ENCODE data around the gene LHFPL3.
"Not testable (repeated sequence)": the region's sequence is repeated elsewhere in the genome, so short reads cannot be mapped to it uniquely, and the experiment has no call there.

The LHFPL3 gene

DNA sequence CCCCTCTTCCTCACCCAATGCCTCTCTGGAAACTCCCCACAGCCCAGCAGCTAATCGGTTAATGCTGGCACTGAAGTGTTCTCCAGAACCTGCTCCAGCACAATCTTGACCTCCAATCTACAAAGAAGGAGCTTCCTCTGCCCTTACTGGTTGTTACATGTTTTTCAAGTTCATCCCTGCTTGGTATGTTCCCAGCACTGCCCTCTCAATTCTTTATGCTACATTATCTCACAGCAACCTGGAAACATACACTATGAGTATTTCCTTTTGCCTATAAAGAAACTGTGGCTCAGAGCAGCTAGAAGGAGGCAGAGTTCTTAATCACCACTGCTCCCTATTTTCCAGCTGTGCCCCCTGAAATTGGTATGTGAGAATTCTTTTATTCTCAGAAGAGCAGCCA lies 601.5 kb downstream of the LHFPL3 start:
- DNase-seq (ENCODE audit: low read depth in 1 of 2, low spot score in 1 of 2) = no peak

DNA sequence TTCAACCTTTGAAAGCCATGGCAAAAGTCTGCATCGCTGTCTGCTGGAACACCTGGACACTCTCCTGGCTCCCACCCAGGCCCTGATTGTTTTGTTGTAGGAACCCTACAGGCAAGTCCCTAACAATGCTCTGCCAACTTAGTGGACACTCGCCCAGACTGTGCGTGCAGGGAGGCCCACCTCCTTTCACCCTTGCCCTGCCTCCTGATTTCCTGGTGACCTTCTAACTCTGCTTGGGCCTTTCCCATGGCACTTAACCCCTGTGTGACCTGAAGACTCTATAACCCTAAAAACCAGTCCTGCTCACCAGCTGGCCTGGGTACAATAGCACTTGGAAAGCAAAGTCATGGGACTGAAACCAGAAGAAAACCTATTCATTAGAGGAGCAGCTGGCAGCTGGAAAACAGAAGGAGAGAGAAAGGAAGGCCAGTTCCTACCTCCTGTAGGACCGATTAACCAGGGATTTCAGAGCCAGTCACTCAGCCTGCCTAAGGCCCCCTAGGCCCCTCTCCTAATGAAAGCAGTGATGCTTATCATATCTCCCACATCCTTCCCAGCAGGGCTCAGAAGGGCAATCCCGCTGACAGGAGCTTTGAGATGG lies 602.9 kb downstream of the LHFPL3 start:
- no peak for DNase-seq (ENCODE audit: low read depth in 1 of 2, low spot score in 1 of 2)

DNA sequence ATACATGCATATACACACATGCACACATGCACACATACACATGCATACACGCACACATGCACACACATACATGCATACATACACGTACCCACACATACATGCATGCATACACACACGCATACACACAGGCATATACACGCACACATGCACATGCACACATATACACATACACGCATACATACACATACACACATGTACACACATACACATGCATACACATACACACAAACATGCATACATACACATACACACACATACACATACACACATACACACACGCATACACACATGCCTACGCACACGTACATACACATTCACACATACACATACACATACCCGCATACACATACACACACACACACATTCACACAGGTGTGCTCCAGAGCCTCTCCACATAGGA lies 604.6 kb downstream of the LHFPL3 start:
- no peak for DNase-seq (ENCODE audit: low read depth in 1 of 2, low spot score in 1 of 2)

DNA sequence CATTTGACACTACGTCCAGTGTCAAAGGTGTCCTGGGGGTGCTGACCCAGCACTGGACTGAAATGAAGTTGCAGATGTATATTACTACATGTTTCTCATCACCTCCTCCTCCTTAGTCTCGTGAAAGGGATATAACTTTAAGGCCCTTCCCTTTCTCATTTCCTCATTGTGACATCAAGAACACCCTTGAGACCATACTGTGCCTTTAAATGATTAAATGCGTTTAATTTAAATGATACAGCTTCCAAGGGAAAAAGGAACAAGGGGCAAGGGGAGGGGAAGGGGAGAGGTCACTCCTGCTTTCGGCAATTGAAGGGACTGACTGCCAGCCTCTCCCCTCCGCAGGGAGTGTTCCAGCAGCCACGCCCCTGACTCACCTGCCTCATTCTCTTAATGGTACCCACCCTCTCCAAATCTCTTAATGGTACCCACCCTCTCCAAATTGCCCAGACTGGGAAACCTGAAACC lies 605.2 kb downstream of the LHFPL3 start:
- no peak for DNase-seq (ENCODE audit: low read depth in 1 of 2, low spot score in 1 of 2)

DNA sequence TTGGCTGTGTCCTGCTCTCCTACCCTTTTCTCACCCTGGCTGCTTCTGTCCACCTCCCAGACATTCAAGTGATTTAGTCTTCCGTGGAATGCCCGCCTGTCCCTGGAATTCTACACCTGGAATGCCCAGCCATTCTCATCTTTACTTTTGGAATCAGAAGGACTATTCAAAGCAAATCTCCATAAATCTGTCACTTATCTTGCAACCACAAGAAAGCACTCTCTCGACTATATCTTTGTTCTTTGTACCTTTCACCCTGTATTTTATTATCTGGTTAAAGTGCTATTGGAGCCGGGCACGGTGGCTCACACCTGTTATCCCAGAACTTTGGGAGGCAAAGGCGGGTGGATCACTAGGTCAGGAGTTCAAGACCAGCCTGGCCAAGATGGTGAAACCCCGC lies 606.3 kb downstream of the LHFPL3 start:
- no peak for DNase-seq (ENCODE audit: low read depth in 1 of 2, low spot score in 1 of 2)

DNA sequence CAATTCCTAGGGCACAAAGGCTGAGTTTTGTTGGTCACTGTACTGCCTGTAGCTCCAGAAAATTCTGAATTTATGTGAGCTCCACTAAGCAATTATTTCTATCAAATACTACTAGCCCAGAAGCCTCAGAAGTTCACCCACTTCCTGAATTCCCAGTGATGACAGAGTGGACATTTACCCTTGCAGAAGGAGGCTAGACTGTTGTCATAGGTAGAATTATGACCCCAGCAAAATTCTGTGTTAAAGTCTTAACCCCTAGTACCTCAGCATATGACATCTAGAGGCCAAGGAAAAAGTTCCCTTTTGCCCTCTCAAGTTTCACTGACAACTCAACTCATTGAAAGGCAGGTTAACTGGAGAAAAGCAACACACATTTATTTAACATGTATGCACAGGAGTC lies 606.9 kb downstream of the LHFPL3 start:
- DNase-seq (ENCODE audit: low read depth in 1 of 2, low spot score in 1 of 2) = no peak

DNA sequence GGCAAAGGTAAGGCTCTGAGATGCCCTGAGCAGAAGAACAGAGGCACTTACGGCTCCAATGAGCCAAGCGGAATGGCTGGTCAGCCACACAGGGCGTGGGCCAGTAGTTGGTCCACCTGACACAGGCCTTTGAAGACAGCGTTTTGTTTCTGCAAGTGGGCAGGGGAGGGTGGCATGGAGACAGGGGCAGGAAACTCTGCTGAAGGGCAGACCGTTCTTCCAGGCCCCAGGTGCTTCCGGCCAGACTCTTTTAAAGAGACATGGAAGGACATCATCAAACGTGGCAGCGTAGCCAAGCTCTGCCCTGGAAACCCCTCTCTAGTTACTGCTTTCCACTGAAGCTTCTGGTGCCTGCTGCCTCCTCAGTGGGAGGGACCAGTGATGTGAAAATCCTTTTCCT lies 608.1 kb downstream of the LHFPL3 start:
- DNase-seq (ENCODE audit: low read depth in 1 of 2, low spot score in 1 of 2) = no peak

DNA sequence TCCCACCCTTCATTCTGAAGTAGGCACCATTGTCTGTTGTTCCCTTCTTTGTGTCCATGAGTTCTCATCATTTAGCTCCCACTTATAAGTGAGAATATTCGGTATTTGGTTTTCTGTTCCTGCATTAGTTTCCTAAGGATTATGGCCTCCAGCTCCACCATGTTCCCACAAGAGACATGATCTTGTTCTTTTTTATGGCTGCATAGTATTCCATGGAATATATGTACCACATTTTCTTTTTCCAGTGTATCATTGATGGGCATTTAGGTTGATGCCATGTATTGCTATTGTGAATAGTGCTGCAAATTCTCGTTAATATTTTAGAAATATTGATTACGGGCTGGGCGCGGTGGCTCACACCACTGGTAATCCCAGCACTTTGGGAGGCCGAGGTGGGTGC lies 609.1 kb downstream of the LHFPL3 start:
- not testable (repeated sequence) for DNase-seq (ENCODE audit: low read depth in 1 of 2, low spot score in 1 of 2)

DNA sequence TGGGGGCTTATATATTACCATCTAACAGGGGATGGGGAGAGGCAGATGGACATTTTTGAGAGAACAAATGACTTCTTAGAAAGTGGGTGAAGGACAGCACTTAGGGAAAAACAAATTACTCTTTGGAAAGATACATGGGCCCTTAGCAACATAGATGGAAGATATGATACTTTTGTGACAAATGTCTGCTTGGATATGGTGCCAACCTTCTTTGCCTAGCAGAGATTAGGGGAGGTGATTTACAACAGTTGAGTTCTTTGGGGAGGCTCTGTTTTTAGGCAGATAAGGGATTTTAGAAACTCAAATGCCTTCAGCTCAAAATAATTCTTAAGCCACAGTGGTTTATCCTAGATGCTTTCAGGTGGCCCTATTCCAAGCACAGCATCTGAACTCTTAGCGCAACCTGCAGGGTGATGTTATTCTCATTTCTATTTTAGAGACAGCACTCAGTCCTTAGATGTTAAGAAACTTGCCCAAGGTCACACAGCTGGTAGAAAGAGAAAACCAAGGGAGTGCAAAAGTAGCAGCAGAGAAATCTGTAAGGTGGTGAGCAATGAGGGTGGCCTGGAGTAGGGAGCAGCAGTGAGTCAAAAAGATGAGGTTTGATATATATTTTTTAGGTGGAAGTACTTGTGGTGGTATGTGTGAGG lies 610.5 kb downstream of the LHFPL3 start:
- DNase-seq (ENCODE audit: low read depth in 1 of 2, low spot score in 1 of 2) = no peak

DNA sequence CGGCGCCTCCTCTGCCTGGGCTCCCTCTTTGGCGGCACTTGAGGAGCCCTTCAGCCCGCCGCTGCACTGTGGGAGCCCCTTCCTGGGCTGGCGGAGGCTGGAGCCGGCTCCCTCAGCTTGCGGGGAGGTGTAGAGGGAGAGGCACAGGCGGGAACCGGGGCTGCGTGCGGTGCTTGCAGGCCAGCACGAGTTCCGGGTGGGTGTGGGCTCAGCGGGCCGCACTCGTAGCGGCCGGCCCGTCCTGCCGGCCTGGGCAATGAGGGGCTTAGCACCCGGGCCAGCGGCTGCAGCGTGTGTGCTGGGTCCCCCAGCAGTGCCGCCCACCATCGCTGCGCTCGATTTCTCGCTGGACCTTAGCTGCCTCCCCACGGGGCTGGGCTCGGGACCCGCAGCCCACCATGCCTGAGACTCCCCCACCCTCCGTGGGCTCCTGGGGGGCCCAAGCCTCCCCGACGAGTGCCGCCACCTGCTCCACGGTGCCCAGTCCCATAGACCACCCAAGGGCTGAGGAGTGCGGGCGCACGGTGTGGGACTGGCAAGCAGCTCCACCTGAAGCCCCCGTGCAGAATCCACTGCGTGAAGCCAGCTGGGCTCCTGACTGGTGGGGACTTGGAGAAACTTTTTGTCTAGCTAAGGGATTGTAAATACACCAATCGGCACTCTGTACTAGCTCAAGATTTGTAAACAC lies 611.8 kb downstream of the LHFPL3 start:
- no peak for DNase-seq (ENCODE audit: low read depth in 1 of 2, low spot score in 1 of 2)

DNA sequence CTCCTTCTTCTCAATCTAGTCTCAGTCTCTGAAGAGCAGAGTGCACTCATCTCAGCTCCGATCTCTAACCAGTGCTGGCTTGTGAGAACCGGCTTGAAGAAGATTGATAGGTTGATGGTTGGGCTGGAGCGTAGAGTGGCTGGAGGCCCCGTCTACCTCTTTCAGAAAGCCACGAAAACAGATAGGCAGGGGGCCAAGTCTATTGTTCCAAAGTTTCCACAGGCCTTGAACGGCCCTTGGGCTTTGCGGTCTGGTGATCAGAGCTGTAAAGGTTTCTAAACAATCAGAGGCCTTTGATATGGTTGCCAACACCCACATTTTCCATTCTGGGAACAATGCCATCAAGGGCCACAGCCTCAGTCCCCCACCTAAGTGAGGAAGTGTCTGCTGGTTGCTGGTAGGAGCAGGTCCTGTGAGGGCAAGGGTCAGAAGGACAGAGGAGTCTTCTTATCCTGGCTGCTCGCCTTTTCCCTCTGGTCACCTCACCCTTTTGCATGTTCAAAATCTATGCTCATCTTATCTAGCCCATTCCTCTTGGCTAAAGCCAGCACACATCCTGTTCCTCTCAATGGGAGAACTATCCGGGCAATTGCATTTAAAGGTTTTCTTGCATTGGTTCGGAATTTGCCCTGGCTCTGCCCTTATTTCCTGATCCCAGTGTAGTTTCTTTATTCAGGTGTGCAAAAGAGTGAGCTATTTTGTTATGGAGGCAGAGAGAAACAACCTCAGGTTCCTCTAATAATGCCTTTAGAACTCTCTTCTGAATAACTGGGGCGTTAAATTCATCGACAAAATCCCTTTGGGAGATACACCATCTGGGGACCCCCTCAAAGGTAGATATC lies 615.3 kb downstream of the LHFPL3 start:
- peak; percentile 34 to 62 for DNase-seq (ENCODE audit: low read depth in 1 of 2, low spot score in 1 of 2)

DNA sequence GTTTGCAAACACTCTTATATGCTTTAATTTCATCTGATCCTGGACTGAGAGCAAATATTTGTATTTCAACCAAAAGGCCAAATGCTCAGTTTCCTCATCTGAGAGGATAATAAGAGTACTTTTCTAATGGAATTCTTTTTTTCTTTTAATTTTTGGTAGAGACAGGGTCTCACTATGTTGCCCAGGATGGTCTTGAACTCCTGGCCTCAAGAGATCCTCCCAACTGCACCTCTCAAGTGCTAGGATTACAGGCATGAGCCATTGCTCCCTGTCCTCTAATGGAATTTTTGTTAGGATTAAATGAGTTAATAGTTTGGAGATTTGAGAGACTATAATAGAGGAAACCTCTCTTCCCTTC lies 617.2 kb downstream of the LHFPL3 start:
- DNase-seq (ENCODE audit: low read depth in 1 of 2, low spot score in 1 of 2) = no peak

DNA sequence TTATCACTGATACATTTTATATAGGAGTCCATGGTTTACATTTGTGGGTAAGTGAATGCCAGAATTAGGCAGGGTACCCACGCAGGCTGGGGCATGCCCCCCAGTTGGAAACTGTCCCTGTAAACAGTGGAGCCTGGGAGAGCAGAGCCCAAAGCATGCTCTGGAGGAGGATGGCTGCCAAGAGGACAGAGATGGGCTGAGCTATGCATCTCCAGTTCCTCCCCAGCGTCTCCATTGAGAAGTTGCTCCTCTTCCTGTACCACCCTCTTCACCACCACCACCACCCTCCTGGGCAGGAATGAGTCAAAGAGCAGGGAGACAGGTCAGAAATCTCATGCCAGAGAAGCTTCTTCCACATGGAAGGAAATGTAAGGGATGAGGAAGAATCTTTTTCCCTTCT lies 617.9 kb downstream of the LHFPL3 start:
- no peak for DNase-seq (ENCODE audit: low read depth in 1 of 2, low spot score in 1 of 2)

DNA sequence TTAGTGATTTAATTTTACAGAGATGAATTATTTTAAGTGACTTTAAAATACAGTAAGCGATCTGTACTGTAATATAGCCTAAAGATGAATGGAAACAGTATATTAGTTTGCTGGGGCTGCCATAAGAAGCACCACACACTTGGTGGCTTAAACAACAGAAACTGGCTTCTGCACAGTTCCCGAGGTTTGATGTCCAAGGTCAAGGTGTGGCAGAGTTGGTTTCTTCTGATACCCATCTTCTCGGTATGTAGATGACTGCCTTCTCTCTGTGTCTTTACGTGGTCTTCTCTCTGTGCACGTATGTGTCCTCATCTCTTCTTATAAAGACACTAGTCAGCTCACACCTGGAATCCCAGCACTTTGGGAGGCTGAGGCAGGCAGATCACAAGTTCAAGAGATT lies 621.6 kb downstream of the LHFPL3 start:
- DNase-seq (ENCODE audit: low read depth in 1 of 2, low spot score in 1 of 2) = no peak

DNA sequence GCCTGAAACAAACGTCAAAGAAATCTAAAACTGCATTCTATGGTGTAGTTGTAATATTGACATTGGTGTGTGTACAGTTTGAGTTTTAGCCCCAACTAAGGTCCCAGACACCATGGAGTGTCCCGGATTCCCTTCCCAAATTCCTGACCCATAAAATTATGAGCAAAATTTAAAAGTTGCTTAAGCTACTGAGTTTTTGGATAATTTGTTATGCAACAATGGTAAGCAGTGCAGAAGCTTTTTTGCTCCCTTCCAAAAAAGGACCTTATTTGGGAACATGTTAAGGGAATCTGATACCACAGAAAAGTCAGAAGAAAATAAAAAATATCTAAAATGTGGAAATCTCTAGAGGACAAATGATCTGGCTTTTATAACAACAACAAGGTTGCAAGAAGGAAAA lies 622.4 kb downstream of the LHFPL3 start:
- no peak for DNase-seq (ENCODE audit: low read depth in 1 of 2, low spot score in 1 of 2)

DNA sequence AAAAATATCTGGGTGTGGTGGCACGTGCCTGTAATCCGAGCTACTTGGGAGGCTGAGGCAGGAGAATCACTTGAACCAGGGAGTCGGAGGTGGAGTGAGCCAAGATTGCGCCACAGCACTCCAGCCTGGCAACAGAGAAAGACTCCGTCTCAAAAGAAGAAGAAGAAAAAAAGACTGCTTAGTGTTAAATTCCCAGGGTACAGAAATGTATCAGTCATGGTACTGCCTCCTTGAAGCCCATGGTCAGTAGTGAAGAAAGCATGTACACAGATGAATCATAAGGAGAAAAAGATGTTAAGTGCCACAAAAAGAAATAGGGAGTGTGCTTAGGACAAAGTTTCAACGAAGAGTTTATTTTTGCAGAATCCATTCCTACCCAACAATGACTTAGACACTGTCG lies 623.1 kb downstream of the LHFPL3 start:
- DNase-seq (ENCODE audit: low read depth in 1 of 2, low spot score in 1 of 2) = no peak

DNA sequence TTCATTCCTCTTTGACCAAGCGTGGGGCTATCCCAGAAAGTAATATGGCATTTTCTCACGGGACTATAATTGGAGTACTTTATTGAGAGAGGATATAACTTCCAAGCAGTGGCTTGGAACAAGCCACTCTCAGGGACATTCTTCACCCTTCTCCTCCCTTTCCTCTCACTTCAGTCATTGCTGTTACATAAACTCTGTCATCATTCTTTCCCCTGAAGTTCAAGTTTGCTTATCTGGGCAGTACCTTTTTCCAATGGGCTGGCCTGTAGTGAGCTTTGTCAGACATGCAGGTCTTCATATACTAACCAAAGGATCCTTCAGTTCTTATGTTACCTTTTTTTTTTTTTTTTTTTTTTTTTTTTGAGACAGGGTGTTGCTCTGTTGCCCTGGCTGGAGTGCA lies 626.9 kb downstream of the LHFPL3 start:
- DNase-seq (ENCODE audit: low read depth in 1 of 2, low spot score in 1 of 2) = no peak
